Lower leg skin (tissue), 4 donors: Measurements from ENCODE around the gene METRN. TPM values are rescaled to one million over a fixed set of nuclear protein-coding genes. Genes with fewer than 3 reads are reported as not detected.
A peak's percentile ranks its signal among the peaks of the same experiment; 100 is the strongest.

Experiments
- DNase-seq, 2 donors: peaks; one replicate each; pipeline ENCODE4 v3.0.0-alpha.2; 2019; ENCODE audit warnings: low spot score in 2 of 2
- H3K4me3 ChIP-seq: fragments of 200-600 bp; sonication (generic); 2 replicates; pipeline ENCODE4 v1.5.1; 2017; ENCODE audit warnings: mild to moderate bottlenecking, low read depth; ENCODE audit not compliant: poor library complexity, severe bottlenecking
- CTCF ChIP-seq, 3 donors: fragments of 450-650 bp; IDR thresholded peaks; one replicate each; pipeline ENCODE4 v1.5.1; 2016; ENCODE audit warnings: antibody characterized with exemption in 3 of 3, mild to moderate bottlenecking in 3 of 3, moderate library complexity in 2 of 3
- POLR2A ChIP-seq, 2 donors: fragments of 450-650 bp; IDR thresholded peaks; one replicate each; pipeline ENCODE4 v1.6.1; 2016 to 2017; ENCODE audit warnings: antibody characterized with exemption in 2 of 2, mild to moderate bottlenecking in 1 of 2, moderate library complexity in 1 of 2
- WGBS, 2 donors: methylation state at CpG; one replicate each; pipeline ENCODE4 v1.1.5; 2018; 5-methylcytosine and 5-hydroxymethylcytosine counted together
- intact Hi-C: fragments of 100-400 bp; cut with DNase I; formaldehyde crosslinking; loops from one replicate; pipeline ENCODE4 v1.15.0; 2023; ENCODE audit warnings: low total_unique reads
- total RNA-seq, 4 donors: library from RNA; depleted of rRNA; stranded (reverse); fragments of >200 nt; gene quantifications; one replicate each; pipeline ENCODE4 v1.1.0, GENCODE V29; 2016

METRN gene
- total RNA-seq, 4 donors from 2014 or later = 24.2 to 48.4 (median 36.0) TPM

- H3K4me3 ChIP-seq = no peak overlapping the region
- DNase-seq = peak; percentile 76 to 93
- WGBS, 2 donors = 49 to 57% methylated on average over 21 to 22 of the region's 23 CpGs
- intact Hi-C loops = no loop called here
- no peak for TF ChIP-seq POLR2A (IDR thresholded peaks at IDR 0.05)
Observed at GRCh38 chr16:676913-677312, 38.0 kb upstream of the METRN start.

- no peak overlapping the region for H3K4me3 ChIP-seq
- intact Hi-C loops = no loop called here
- no peak for TF ChIP-seq CTCF (IDR thresholded peaks at IDR 0.05)
- no peak for TF ChIP-seq POLR2A (IDR thresholded peaks at IDR 0.05)
- WGBS, 2 donors = 32 to 38% methylated on average over 19 to 48 of the region's 57 CpGs
- no peak for DNase-seq
Observed at GRCh38 chr16:677316-678190, 37.4 kb upstream of the METRN start.

GRCh38 chr16:678209-678857 lies 36.6 kb upstream of the METRN start:
- 62 to 73% methylated on average over 10 to 20 of the region's 21 CpGs for WGBS, 2 donors

GRCh38 chr16:678858-679813 lies 35.8 kb upstream of the METRN start:
- intact Hi-C loops = no loop called here
- no peak for TF ChIP-seq CTCF (IDR thresholded peaks at IDR 0.05)
- no peak for TF ChIP-seq POLR2A (IDR thresholded peaks at IDR 0.05)
- 7 to 30% methylated on average over 21 to 28 of the region's 52 CpGs for WGBS, 2 donors
- peak; percentile 62 to 94 for DNase-seq
- peak overlapping the region; percentile 2 for H3K4me3 ChIP-seq

More at GRCh38 chr16:678209-678857, 36.6 kb upstream of the METRN start:
- H3K4me3 ChIP-seq = no peak overlapping the region
- DNase-seq = no peak
- no peak for TF ChIP-seq CTCF (IDR thresholded peaks at IDR 0.05)
- no peak for TF ChIP-seq POLR2A (IDR thresholded peaks at IDR 0.05)
- intact Hi-C loops = no loop called here

- DNase-seq = peak; percentile 83 to 98
- TF ChIP-seq POLR2A (IDR thresholded peaks at IDR 0.05) (peak in 1 of 2 donors; percentile 5), CTCF (IDR thresholded peaks at IDR 0.05) (no peak)
- H3K4me3 ChIP-seq = peak within 1 kb of the TSS; percentile 76
- WGBS, 2 donors = 1 to 3% methylated on average over 12 to 65 of the region's 91 CpGs
- intact Hi-C loops = no loop called here
Observed at GRCh38 chr16:679814-680624, 34.9 kb upstream of the METRN start, which contains the start of gene STUB1. STUB1 (plus strand) TSS chr16:680410; CDS start chr16:680526, 116 bp downstream.
